Dermis microvascular lymphatic vessel endothelial cell (primary cell): Measurements from ENCODE around the gene C2CD2L. TPM values are rescaled to one million over a fixed set of nuclear protein-coding genes. Genes with fewer than 3 reads are reported as not detected.
A peak's percentile ranks its signal among the peaks of the same experiment; 100 is the strongest.
"Not testable (repeated sequence)": the region's sequence is repeated elsewhere in the genome, so short reads cannot be mapped to it uniquely, and the experiment has no call there.

ENCODE experiments used
- DNase-seq, 2 donors: peaks; one replicate each; pipeline versions ENCODE4 v3.0.0 to v3.0.0-alpha.2; 2010; ENCODE audit warnings: low read depth in 2 of 2
- total RNA-seq: library from RNA; depleted of rRNA; stranded (reverse); fragments of >200 nt; gene quantifications from 2 replicates; pipeline ENCODE4 v1.2.1, GENCODE V29; 2014

C2CD2L gene
- total RNA-seq, 1 donor from 2014 or later = 1.7 TPM

- no peak for DNase-seq
Observed at GRCh38 chr11:119115484-119116234, 8.5 kb downstream of the C2CD2L start.

- DNase-seq = no peak
Observed at GRCh38 chr11:119116235-119116594, 9.1 kb downstream of the C2CD2L start.

GRCh38 chr11:119116601-119117000, 9.5 kb downstream of the C2CD2L start:
- DNase-seq = no peak

GRCh38 chr11:119117004-119117706, 10.0 kb downstream of the C2CD2L start:
- DNase-seq = no peak

- DNase-seq = no peak
Observed at GRCh38 chr11:119118227-119118626, 11.1 kb downstream of the C2CD2L start.

- no peak for DNase-seq
Observed at GRCh38 chr11:119118946-119119345, 11.8 kb downstream of the C2CD2L start.

- peak in 1 of 2 donors; percentile 24 for DNase-seq
Observed at GRCh38 chr11:119120639-119121007, 13.5 kb downstream of the C2CD2L start.

- peak; percentile 97 to 99 for DNase-seq
Observed at GRCh38 chr11:119121008-119121810, 14.1 kb downstream of the C2CD2L start, which contains the start of gene HINFP. Gene HINFP, plus strand, starts transcription at chr11:119121580. Its CDS starts 5,365 bp downstream, at chr11:119126945.

GRCh38 chr11:119121811-119122124, 14.6 kb downstream of the C2CD2L start:
- DNase-seq = no peak

- no peak for DNase-seq
Observed at GRCh38 chr11:119125821-119126220, 18.7 kb downstream of the C2CD2L start.

- DNase-seq = no peak
Observed at GRCh38 chr11:119126675-119127268, 19.6 kb downstream of the C2CD2L start.

- peak; percentile 9 to 16 for DNase-seq
Observed at GRCh38 chr11:119130662-119131061, 23.5 kb downstream of the C2CD2L start.

GRCh38 chr11:119134389-119134978, 27.3 kb downstream of the C2CD2L start:
- DNase-seq = no peak

GRCh38 chr11:119139276-119139675, 32.1 kb downstream of the C2CD2L start:
- not testable (repeated sequence) for DNase-seq

- peak; percentile 62 to 81 for DNase-seq
Observed at GRCh38 chr11:119144825-119145486, 37.8 kb downstream of the C2CD2L start.

GRCh38 chr11:119145551-119145950, 38.4 kb downstream of the C2CD2L start:
- DNase-seq = no peak

GRCh38 chr11:119147604-119148333, 40.6 kb downstream of the C2CD2L start:
- DNase-seq = no peak

GRCh38 chr11:119148720-119149017, 41.5 kb downstream of the C2CD2L start:
- DNase-seq = no peak

- DNase-seq = peak in 1 of 2 donors; percentile 23
Observed at GRCh38 chr11:119149018-119149785, 42.1 kb downstream of the C2CD2L start, which contains the start of gene ABCG4. Gene ABCG4, plus strand, starts transcription at chr11:119149052. Its CDS starts 914 bp downstream, at chr11:119149966.
